ENCODE results near the gene APOB.

GRCh38 chr2:20998972-20999905, 44.6 kb downstream of the APOB start:
- TF ChIP-seq, protein P1, sequence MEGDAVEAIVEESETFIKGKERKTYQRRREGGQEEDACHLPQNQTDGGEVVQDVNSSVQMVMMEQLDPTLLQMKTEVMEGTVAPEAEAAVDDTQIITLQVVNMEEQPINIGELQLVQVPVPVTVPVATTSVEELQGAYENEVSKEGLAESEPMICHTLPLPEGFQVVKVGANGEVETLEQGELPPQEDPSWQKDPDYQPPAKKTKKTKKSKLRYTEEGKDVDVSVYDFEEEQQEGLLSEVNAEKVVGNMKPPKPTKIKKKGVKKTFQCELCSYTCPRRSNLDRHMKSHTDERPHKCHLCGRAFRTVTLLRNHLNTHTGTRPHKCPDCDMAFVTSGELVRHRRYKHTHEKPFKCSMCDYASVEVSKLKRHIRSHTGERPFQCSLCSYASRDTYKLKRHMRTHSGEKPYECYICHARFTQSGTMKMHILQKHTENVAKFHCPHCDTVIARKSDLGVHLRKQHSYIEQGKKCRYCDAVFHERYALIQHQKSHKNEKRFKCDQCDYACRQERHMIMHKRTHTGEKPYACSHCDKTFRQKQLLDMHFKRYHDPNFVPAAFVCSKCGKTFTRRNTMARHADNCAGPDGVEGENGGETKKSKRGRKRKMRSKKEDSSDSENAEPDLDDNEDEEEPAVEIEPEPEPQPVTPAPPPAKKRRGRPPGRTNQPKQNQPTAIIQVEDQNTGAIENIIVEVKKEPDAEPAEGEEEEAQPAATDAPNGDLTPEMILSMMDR (conservative IDR thresholded peaks at IDR 0.05; ENCODE audit: low read depth, low read length): no peak
- TF ChIP-seq EZH2 (IDR thresholded peaks at IDR 0.05; ENCODE audit: borderline replicate concordance, low read depth, low read length, poor library complexity, severe bottlenecking): no peak
